Activated CD8-positive, alpha-beta memory T cell treated with anti-CD3 and anti-CD28 coated beads, Interleukin-2, amount 50 U/mL, for 24 hours (primary cell): ENCODE data around the gene SPRTN.
A peak's percentile ranks its signal among the peaks of the same experiment; 100 is the strongest.
"Not testable (repeated sequence)": the region's sequence is repeated elsewhere in the genome, so short reads cannot be mapped to it uniquely, and the experiment has no call there.

Source experiments
- DNase-seq: peaks from one replicate; pipeline ENCODE4 v3.0.0-alpha.2; 2020; ENCODE audit errors: extremely low read depth

SPRTN gene

GRCh38 chr1:231335663-231336602 lies 2.2 kb upstream of the SPRTN start:
- DNase-seq, result no peak

- no peak for DNase-seq
Measured at GRCh38 chr1:231337043-231337471, 1.0 kb upstream of the SPRTN start.

- DNase-seq, result peak; percentile 94
Measured at GRCh38 chr1:231337472-231338269, 422 bp upstream of the SPRTN start, which contains the start of gene EXOC8. Gene EXOC8, minus strand, starts transcription at chr1:231337852. Its CDS starts 107 bp downstream, at chr1:231337745.

- no peak for DNase-seq
Measured at GRCh38 chr1:231340328-231341013, 2.4 kb downstream of the SPRTN start.

DNA sequence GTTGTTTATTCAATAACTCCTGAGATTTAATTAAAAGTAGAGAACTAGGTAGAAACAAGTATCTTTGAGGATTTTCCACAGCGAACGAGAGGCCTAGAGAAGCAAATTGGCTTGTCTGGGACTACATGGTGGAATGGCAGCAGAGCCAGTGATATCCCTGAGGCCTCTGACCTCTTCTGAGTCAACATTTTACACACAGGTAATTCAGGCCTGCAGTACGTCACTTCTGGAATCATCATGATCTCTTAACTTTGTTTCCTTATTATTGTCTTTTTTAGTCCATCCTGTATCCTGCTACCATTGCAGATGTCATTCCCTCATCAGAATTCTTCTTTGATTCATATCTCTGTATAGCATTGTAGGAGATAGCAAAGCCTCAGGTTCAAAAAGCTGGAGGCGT lies 9.9 kb downstream of the SPRTN start:
- DNase-seq, result no peak

DNA sequence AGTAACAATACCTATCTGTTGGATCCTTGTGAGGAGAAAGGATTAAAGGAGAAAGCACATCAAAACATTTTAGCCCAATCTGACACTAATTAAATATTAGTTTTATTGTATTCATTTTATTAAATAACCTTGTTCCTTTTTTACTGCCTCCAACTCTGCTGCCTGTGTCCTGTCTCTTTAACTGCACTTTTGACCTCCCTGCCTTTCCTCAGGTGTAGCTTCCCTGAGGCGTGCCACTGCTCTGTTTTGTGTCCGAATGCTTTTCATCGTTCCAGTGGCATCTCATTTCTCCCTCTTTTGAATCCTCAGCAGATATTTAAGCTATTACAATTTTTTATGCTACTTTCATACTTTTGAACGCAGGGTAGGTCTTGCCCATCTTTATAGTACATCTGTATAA lies 10.3 kb downstream of the SPRTN start:
- DNase-seq, result no peak

DNA sequence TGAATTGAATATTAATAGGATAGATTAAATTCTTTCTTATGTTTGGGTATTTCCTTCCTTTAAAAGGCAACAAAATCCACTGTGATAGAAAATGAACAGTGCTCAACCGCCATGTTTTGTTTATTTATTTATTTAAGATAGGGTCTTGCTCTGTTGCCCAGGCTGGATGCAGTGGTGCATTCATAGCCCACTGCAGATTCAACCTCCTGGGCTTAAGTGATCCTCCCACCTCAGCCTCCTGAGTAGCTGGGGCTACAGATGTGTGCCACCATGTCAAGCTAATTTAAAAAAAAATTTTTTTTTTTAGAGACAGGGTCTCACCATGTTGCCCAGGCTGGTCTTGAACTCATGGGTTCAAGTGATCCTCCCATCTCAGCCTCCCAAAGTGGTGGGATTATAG lies 10.8 kb downstream of the SPRTN start:
- DNase-seq, result not testable (repeated sequence)

DNA sequence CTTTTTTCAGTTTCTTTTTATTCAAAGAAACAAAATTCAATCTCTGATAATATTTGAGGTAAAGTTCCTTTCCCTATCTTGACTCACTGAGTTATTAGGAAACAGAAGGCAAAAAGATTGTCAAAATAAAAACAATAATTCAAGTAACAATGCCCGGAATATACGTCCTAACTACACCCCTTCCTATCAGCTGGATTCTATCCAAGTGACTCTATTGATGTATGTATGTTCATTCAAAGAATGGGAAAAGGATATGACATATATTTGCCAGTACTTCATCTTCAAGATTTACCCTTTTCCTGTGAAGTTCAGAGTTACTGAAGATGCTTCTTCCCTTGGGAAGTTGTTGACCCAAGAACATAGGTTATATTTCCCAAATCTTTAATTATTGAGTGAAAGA lies 13.7 kb downstream of the SPRTN start:
- no peak for DNase-seq

- DNase-seq, result no peak
Measured at GRCh38 chr1:231353086-231353485, 15.0 kb downstream of the SPRTN start.

GRCh38 chr1:231354330-231355020 lies 16.4 kb downstream of the SPRTN start:
- no peak for DNase-seq

DNA sequence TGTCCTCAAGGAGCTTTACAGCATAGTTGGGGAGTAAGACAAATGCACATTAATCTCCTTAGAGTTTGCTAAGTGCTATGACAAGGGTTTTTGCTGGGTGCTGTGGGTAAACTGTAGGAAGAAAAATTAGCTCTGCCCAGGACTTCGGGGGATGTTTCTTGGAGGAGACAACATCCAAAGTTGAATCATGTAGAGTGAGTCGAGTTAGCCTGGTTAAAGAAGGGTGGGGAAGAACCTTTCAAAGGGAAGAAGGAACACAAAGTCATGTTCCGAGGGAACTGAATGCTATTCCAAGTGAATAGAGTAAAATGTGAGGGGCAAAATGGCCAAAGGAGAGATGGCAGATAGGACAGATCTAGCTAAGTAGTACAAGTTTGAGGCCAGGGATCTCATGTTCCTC lies 17.1 kb downstream of the SPRTN start:
- DNase-seq, result no peak

- no peak for DNase-seq
Measured at GRCh38 chr1:231357187-231357772, 19.2 kb downstream of the SPRTN start.

DNA sequence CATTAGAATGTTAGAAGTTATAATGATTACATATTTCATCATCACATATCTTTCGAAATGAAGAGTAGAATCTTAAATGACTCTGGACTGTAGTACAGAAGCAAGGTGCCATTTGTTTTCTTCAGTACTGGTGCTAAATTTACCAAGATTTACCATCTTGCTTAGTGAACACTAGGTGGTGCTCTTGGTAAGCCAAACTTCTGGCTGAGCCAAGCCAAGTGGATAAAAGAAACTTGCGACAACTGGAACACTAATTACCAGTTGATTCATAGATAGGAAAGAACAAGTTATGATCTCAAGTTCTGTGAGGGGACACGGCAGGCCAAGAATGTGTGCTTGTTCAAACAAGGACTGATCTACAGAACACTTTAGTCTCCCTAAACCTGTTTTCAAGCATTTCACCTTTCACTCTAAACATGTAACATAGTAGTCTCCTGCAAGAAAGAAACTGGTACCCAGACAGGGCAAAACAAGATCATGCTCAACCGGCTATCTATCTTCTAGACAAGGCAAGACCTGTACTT lies 19.8 kb downstream of the SPRTN start:
- no peak for DNase-seq

DNA sequence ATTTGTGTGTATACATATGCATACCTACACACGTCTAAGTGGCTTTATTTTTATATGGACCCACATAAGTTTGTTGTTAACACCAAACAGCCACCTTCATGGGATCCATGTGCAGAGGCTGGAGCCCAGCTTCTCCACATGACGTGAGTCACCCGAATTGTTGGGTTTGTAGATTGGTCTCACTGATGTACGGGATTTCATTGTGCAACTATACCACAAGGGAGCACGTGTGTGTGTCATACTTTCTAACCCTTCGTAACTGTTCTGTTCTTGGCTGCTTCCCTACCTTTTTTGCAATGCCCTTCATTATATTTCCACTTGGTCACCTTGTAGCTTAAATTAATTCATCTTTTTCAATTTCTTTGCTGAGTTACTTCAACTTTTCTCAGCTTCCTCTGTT lies 21.0 kb downstream of the SPRTN start:
- no peak for DNase-seq

DNA sequence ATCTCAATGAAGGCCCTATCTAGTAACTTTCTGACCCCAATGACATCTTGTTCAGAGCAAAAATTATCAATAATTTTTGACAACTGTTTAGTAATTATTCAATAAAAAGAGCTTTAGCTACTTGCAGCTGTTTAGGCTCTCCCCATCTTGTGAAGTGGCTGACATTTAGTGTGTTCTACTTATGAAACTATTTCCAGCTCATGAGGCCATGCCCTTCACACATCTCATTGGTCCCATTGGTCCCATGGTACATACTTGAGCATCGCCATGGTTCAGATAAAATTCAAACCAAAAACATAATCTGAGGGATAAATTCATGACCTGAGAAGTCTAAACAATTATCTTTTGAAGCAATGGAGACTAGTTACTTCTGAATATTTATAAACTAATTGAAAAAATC lies 24.2 kb downstream of the SPRTN start:
- no peak for DNase-seq

DNA sequence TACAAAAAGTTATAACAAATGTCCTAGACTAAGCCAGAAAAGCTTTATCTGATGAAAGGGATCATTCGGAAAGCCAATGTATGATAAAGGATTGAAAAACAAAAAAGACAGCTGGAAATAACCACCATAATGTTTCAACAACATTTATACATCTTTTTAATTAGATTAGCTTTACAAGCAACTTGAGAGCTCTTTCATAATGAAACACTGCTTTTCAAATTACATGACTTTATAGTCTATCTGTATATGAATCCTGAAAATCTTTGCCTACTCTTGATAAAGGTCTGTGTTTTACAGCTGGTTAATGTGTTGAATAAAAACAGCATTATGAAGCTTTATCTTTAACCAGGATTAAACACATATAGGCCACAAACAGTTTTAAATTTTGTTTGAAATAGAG lies 25.5 kb downstream of the SPRTN start:
- DNase-seq, result no peak

DNA sequence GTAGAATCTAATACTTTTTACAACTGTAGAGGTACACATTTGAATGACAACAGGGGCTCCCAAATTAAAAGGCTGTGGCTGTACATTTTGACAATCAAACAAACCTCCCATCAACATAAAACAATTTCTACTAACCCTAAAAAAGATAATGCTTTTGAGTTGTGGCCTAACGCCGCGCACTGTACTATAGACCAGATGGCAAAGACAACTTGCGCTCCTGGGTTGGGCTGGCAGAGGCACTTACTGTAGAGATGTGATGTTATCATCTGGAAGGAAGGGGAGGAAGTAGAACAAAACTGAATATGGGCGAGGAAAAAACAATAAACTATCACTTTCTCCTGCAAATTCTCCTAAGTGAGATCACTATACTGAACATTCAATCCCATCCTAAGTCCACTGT lies 26.1 kb downstream of the SPRTN start:
- no peak for DNase-seq

GRCh38 chr1:231369282-231369681 lies 31.2 kb downstream of the SPRTN start:
- DNase-seq, result no peak

- no peak for DNase-seq
Measured at GRCh38 chr1:231372501-231372900, 34.4 kb downstream of the SPRTN start.

GRCh38 chr1:231374394-231374793 lies 36.3 kb downstream of the SPRTN start:
- no peak for DNase-seq

DNA sequence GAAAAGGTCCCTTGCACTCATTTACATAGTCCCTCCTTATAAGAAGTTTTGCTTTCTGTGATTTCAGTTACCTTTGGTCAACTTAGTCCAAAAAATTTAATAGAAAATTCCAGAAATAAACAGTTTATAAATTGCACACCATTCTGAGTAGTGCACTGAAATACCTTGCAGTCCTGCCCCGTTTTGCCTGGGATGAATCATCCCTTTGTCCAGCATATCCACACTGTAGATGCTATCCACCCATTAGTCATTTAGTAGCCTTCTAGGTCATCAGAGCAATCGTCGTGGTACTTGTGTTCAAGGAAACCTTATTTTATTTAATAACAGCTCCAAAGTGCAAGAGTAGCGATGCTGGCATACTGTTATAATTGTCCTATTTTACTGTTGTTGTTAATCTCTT lies 38.0 kb downstream of the SPRTN start:
- DNase-seq, result no peak
